HG03039 (cell line): ENCODE data around the gene PARVA.
"Not testable (repeated sequence)": the region's sequence is repeated elsewhere in the genome, so short reads cannot be mapped to it uniquely, and the experiment has no call there.

Experiments used
- ATAC-seq: cut with Tn5 transposase; IDR thresholded peaks from one replicate; pipeline ENCODE4 v1.9.1; 2021; ENCODE audit warnings: mild to moderate bottlenecking, moderate library complexity; ENCODE audit not compliant: unreplicated experiment

PARVA gene

GRCh38 chr11:12496181-12497025 lies 119.0 kb downstream of the PARVA start:
- no peak for ATAC-seq

- ATAC-seq, result no peak
Measured at GRCh38 chr11:12497431-12497830, 120.1 kb downstream of the PARVA start.

- no peak for ATAC-seq
Measured at GRCh38 chr11:12499071-12499470, 121.7 kb downstream of the PARVA start.

- no peak for ATAC-seq
Measured at GRCh38 chr11:12502046-12502445, 124.7 kb downstream of the PARVA start.

- ATAC-seq, result no peak
Measured at GRCh38 chr11:12503039-12503484, 125.7 kb downstream of the PARVA start.

- no peak for ATAC-seq
Measured at GRCh38 chr11:12503886-12504285, 126.5 kb downstream of the PARVA start.

- no peak for ATAC-seq
Measured at GRCh38 chr11:12505183-12505582, 127.8 kb downstream of the PARVA start.

- no peak for ATAC-seq
Measured at GRCh38 chr11:12506404-12506921, 129.1 kb downstream of the PARVA start.

GRCh38 chr11:12507391-12507790 lies 130.0 kb downstream of the PARVA start:
- no peak for ATAC-seq

GRCh38 chr11:12508151-12508751 lies 130.9 kb downstream of the PARVA start:
- no peak for ATAC-seq

- no peak for ATAC-seq
Measured at GRCh38 chr11:12509371-12509770, 132.0 kb downstream of the PARVA start.

GRCh38 chr11:12512132-12512531 lies 134.8 kb downstream of the PARVA start:
- no peak for ATAC-seq

- no peak for ATAC-seq
Measured at GRCh38 chr11:12512826-12513395, 135.5 kb downstream of the PARVA start.

- ATAC-seq, result no peak
Measured at GRCh38 chr11:12516387-12517105, 139.2 kb downstream of the PARVA start.

- no peak for ATAC-seq
Measured at GRCh38 chr11:12517306-12517705, 139.9 kb downstream of the PARVA start.

- no peak for ATAC-seq
Measured at GRCh38 chr11:12517741-12518140, 140.4 kb downstream of the PARVA start.

GRCh38 chr11:12518606-12519385 lies 141.4 kb downstream of the PARVA start:
- ATAC-seq, result no peak

GRCh38 chr11:12520054-12520453 lies 142.7 kb downstream of the PARVA start:
- ATAC-seq, result no peak

GRCh38 chr11:12520576-12520975 lies 143.2 kb downstream of the PARVA start:
- ATAC-seq, result not testable (repeated sequence)

- ATAC-seq, result no peak
Measured at GRCh38 chr11:12523180-12523924, 146.0 kb downstream of the PARVA start.
